GM18868 (cell line): Measurements from ENCODE around the gene MARK4.

Experiments
- ATAC-seq: cut with Tn5 transposase; IDR thresholded peaks from one replicate; pipeline ENCODE4 v1.9.1; 2021; ENCODE audit warnings: mild to moderate bottlenecking, moderate library complexity; ENCODE audit not compliant: unreplicated experiment

MARK4 gene

DNA sequence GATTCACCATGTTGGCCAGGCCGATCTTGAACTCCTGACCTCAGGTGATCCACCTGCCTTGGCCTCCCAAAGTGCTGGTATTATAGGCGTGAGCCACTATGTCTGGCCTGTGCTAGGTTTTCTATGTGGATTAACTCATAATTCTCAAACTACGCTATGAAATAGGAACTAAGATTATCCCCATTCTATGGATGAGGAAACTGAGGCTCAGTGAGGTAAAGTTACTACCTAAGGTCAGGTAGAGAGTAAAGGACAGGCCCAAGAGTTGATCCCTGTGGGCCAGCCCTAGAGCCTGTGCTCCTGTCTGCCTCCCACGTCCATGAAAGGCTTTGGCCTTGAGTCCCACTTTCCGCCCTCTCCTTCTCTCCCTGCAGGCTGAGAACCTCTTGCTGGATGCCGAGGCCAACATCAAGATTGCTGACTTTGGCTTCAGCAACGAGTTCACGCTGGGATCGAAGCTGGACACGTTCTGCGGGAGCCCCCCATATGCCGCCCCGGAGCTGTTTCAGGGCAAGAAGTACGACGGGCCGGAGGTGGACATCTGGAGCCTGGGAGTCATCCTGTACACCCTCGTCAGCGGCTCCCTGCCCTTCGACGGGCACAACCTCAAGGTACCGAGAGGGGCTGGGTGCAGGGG, 20.1 kb downstream of the MARK4 start:
- ATAC-seq, result no peak

GRCh38 chr19:45271735-45272108, 20.7 kb downstream of the MARK4 start:
- no peak for ATAC-seq

DNA sequence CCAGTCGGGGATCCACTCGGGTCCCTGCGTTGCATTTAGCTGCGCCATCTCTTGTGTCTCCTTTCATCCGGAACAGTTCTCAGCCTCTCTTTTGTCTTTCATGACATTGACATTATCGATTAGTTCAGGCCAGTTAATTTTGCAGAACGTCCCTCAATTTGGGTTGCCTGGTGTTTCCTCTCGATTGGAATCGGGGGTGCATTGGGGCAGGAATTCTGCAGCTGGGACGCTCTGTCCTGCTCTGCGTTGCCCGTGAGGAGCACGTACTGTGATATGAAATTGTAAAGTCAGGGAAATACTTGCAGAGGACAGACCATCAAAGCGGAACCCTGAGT, 22.4 kb downstream of the MARK4 start:
- ATAC-seq, result no peak

- no peak for ATAC-seq
Measured at GRCh38 chr19:45275370-45275971, 24.4 kb downstream of the MARK4 start.

DNA sequence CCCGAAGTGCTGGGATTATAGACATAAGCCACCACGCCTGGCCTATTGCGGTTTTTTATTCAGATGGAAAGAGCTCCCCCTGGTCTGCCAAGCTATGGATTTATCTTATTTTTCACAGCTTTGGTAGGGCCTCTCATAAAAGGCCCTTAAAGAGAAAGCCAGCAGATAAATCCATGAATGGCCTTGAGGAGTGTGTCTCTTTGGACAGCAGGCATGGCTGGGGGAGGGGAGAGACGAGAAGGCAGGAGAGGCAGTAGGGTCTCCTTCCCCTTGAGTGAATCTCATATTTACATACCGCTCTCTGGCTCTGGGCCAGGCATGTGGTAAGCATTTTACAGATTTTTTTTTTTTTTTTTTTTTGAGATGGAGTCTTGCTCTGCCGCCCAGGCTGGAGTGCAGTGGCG, 25.2 kb downstream of the MARK4 start:
- no peak for ATAC-seq

DNA sequence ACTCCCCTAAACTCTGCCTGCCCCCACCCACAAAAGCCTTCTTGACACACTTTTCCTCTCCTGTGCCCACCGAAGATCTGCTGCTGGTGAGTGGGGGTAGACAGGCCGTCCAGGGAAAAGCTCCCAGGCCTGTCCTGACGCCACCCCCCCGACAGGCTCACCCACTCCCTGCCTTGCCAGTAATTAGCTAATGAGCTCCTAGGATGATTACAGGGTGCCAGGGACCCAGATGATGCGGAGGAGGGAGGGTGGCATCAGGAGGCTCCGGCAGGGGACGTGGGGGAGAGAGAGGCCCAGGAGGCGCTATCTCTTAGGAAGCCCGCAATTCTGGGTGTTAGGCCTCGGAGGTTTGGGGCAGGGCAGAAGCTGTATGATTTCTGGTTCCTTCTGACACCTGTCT, 27.0 kb downstream of the MARK4 start:
- ATAC-seq, result no peak

GRCh38 chr19:45279587-45280192, 28.6 kb downstream of the MARK4 start:
- ATAC-seq, result no peak

DNA sequence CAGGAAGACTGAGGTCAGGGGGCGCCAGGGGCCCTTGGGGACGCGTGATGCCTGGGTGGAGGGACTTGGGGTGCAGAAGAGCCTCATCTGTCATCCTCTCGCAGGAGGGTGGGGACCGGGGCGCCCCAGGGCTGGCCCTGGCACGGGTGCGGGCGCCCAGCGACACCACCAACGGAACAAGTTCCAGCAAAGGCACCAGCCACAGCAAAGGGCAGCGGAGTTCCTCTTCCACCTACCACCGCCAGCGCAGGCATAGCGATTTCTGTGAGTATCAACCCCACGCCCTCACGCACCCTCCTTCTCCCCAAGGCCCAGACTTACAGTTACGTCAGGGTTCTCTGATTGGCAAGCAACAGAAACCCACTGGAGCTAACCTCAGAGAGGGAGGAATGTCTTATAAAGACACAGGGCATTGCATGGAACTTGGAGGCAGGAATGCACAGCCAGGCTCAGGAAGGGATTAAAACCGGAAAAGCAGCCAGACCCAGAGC, 29.4 kb downstream of the MARK4 start:
- ATAC-seq, result no peak

- ATAC-seq, result no peak
Measured at GRCh38 chr19:45283443-45284033, 32.5 kb downstream of the MARK4 start.

DNA sequence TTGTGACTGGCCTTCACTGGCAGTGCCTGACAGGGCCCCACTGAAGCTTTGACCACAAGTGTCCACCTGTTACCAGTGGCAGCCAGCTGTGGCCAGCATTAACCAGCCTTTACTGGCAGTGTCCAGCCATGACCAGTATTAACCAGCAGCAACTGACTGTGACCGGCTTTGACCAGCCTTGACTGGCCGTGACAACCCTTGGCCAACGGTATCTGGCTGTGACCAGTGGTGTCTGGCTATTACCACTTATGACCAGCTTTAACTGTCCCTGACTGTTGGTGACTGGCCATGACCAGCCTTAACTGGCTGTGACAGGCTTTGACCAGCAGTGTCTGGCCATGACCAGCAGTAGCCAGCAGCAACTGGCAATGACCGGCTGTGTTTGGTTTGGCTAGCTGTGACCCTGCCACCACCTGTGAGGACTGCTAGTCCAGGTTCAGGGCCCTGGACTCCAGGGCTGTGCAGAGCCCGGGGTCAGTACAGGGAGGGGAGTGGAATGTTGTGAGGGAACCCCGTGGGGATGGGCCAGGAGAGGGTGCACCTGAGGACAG, 39.4 kb downstream of the MARK4 start:
- no peak for ATAC-seq

- ATAC-seq, result no peak
Measured at GRCh38 chr19:45291834-45292233, 40.8 kb downstream of the MARK4 start.

- ATAC-seq, result no peak
Measured at GRCh38 chr19:45293682-45294081, 42.6 kb downstream of the MARK4 start.

GRCh38 chr19:45294291-45295029, 43.4 kb downstream of the MARK4 start:
- ATAC-seq, result no peak

DNA sequence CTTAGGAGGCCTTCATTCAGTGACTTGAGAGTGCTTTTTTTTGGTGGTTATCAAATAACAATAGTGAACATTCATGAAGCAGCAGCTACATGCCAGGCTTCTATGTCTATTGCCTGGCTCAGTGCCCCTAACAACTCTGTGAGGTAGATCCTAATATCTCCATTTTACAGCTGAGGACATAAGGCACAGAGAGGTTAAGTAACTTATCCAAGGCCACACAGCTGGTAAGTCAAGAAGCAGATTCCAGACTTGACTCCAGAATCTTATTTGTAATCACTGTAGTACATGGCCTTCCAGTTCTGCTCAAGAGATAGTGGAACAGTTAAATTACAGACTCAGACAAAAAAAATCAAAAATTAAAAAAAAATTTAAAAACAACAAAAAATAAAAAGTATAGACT, 44.8 kb downstream of the MARK4 start:
- no peak for ATAC-seq

DNA sequence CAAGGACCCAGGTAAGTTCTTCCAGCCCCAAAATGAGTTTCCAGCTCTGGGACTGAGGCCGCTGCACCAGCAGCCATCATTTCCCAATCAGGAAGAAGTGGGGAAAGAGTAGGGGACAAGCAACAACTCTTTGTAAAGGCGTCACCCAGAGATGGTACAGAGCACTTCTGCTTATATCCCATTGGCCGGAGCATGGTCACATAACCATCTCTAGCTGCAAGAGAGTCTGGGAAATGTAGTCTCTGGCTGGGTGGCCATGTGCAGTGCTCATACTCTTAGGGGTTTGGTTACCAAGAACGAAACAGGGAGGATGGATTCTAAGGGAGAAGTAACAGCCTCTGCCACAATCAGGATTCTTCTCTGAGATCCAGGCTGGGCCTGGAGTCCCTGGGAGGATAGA, 45.3 kb downstream of the MARK4 start:
- no peak for ATAC-seq

DNA sequence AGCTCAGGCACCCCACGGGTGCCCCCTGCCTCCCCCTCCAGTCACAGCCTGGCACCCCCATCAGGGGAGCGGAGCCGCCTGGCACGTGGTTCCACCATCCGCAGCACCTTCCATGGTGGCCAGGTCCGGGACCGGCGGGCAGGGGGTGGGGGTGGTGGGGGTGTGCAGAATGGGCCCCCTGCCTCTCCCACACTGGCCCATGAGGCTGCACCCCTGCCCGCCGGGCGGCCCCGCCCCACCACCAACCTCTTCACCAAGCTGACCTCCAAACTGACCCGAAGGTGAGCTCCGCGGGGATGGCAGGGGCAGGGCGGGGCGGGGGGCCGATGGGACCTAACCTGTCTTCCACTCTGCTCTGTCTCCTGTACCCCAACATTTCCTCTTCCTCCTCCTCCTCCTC, 46.6 kb downstream of the MARK4 start:
- no peak for ATAC-seq

DNA sequence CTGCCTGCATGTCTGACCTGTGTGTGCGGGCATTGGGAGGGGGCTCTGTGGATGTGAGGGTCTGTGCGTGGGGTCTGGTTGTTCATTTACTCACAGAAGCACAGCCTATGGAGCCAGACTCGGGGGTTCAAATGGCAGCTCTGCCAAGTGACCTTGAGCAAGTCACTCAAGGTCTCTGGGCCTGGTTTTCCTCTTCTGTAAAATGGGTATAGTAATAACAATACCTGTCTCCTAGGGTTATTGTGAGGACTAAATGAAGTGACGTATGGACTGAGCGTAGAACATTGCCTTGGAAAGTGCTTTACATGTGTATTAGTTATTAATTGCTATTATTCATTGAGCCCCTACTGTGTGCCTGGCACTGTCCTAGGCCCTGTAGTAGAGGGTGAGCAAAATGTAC, 47.2 kb downstream of the MARK4 start:
- no peak for ATAC-seq

DNA sequence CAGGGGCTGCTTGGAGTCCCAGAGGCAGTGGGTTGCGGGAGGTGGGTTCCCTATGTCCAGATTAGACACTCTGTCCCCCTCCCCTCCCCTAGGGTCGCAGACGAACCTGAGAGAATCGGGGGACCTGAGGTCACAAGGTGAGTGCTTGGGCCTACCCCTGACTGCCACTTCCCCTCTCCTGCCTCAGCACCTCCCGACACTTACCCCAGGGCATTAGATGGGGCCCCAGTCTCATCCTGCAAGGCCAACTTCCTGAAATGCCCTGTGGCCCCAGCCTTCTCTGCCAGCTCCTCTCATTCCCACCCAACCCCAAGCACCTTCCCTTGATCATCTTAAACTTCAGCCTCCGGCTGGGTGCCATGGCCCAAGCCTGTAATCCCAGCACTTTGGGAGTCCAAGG, 48.6 kb downstream of the MARK4 start:
- no peak for ATAC-seq

- no peak for ATAC-seq
Measured at GRCh38 chr19:45302416-45302815, 51.3 kb downstream of the MARK4 start.

DNA sequence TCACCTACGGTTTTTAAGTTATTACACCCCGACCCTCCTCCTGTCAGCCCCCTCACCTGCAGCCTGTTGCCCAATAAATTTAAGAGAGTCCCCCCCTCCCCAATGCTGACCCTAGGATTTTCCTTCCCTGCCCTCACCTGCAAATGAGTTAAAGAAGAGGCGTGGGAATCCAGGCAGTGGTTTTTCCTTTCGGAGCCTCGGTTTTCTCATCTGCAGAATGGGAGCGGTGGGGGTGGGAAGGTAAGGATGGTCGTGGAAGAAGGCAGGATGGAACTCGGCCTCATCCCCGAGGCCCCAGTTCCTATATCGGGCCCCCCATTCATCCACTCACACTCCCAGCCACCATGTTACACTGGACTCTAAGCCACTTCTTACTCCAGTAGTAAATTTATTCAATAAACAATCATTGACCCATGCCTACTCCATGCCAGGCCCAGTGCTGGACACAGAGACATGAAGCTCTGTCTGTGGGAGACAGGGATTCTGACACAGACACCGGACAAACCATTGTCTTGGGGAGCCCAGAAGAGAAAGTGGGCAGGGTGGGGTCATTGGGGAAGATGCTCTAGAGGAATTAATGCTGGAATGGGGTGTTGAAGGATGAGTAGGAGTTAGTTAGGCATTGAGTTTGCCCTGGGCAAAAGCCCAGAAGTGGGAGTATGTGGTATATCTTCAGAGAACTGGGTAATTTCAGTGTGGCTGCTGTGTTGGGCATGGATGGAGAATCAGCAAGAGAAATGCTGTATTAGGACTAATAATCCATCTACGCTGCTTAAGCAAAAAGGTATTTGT, 52.4 kb downstream of the MARK4 start:
- no peak for ATAC-seq
